HCT116 (cell line): Measurements from ENCODE around the gene BMP7.

Source experiments
- CEBPB ChIP-seq: IDR thresholded peaks from 2 replicates; pipeline ENCODE4 v1.6.1; 2012; ENCODE audit warnings: low read depth
- EZH2 ChIP-seq: fragments of 200-600 bp; sonication (generic); IDR thresholded peaks from 2 replicates; pipeline ENCODE4 v1.6.1; 2017; ENCODE audit warnings: antibody characterized with exemption, mixed run types
- EZH2phosphoT487 ChIP-seq: fragments of 200-600 bp; IDR thresholded peaks from 2 replicates; pipeline ENCODE4 v1.6.1; 2018; ENCODE audit warnings: antibody characterized with exemption, borderline replicate concordance
- POLR2A ChIP-seq: IDR thresholded peaks from 2 replicates; pipeline ENCODE4 v1.7.0; 2011; ENCODE audit warnings: borderline replicate concordance; ENCODE audit not compliant: insufficient read depth, insufficient read length; ENCODE audit errors: extremely low read depth
- POLR2AphosphoS5 ChIP-seq: IDR thresholded peaks from 2 replicates; pipeline ENCODE4 v1.6.1; 2011; ENCODE audit warnings: mild to moderate bottlenecking, low read depth, low read length, moderate library complexity
- RAD21 ChIP-seq: IDR thresholded peaks from 2 replicates; pipeline ENCODE4 v1.6.1; 2012; ENCODE audit warnings: low read depth, mild to moderate bottlenecking
- SIN3A ChIP-seq: IDR thresholded peaks from 2 replicates; pipeline ENCODE4 v1.6.1; 2012; ENCODE audit warnings: low read depth
- TF ChIP-seq, protein P1 (sequence below), 3 experiments: fragments of 200-600 bp in 1 of 3; sonication (generic) in 1 of 3; IDR thresholded peaks in 2 of 3; conservative IDR thresholded peaks in 1 of 3; 2 replicates each; pipeline ENCODE4 v1.5.1; 2012 to 2017; ENCODE audit warnings: low read depth in 2 of 3, low read length in 2 of 3, antibody characterized with exemption in 1 of 3, borderline replicate concordance in 1 of 3, control low read depth in 1 of 3, mild to moderate bottlenecking in 1 of 3, mixed read lengths in 1 of 3, mixed run types in 1 of 3, moderate library complexity in 1 of 3; ENCODE audit not compliant: insufficient read depth in 1 of 3
- TF ChIP-seq, protein P2 (sequence below): IDR thresholded peaks from 2 replicates; pipeline ENCODE4 v1.6.1; 2012
- TF ChIP-seq, protein P3 (sequence below): IDR thresholded peaks from 2 replicates; pipeline ENCODE4 v1.6.1; 2012; ENCODE audit warnings: low read depth

DNA sequence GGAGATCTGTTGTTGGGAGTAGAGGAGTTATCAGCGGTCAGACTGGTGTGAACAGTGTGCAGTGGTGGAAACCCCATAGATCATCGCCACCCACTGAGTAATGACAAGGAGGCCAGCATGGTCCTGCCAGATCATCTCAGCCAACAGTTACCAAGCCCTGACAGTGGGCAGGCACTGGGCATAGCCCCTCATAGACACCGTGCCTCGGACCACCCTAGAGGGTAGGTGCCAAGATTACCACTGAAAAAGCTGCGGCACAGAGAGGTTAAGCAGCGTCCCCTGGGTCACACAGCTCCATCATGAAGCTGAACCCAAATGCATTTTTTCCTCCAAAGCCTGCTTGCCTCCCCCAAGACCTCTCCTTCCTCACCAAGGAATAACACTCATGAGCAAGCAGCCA is 21.5 kb upstream of the BMP7 start:
- TF ChIP-seq, protein P1, sequence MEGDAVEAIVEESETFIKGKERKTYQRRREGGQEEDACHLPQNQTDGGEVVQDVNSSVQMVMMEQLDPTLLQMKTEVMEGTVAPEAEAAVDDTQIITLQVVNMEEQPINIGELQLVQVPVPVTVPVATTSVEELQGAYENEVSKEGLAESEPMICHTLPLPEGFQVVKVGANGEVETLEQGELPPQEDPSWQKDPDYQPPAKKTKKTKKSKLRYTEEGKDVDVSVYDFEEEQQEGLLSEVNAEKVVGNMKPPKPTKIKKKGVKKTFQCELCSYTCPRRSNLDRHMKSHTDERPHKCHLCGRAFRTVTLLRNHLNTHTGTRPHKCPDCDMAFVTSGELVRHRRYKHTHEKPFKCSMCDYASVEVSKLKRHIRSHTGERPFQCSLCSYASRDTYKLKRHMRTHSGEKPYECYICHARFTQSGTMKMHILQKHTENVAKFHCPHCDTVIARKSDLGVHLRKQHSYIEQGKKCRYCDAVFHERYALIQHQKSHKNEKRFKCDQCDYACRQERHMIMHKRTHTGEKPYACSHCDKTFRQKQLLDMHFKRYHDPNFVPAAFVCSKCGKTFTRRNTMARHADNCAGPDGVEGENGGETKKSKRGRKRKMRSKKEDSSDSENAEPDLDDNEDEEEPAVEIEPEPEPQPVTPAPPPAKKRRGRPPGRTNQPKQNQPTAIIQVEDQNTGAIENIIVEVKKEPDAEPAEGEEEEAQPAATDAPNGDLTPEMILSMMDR (IDR thresholded peaks at IDR 0.05 in 2 of 3, conservative IDR thresholded peaks at IDR 0.05 in 1 of 3; ENCODE audit: borderline replicate concordance in 1 of 3, insufficient read depth in 1 of 3, low read depth in 2 of 3, low read length in 2 of 3), result no peak
- no peak for TF ChIP-seq RAD21
- TF ChIP-seq, protein P2, sequence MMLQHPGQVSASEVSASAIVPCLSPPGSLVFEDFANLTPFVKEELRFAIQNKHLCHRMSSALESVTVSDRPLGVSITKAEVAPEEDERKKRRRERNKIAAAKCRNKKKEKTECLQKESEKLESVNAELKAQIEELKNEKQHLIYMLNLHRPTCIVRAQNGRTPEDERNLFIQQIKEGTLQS, result no peak
- TF ChIP-seq POLR2AphosphoS5, result no peak
- TF ChIP-seq EZH2, result no peak
- TF ChIP-seq CEBPB, result no peak
- no peak for TF ChIP-seq POLR2A
- no peak for TF ChIP-seq EZH2phosphoT487
- TF ChIP-seq, protein P3, sequence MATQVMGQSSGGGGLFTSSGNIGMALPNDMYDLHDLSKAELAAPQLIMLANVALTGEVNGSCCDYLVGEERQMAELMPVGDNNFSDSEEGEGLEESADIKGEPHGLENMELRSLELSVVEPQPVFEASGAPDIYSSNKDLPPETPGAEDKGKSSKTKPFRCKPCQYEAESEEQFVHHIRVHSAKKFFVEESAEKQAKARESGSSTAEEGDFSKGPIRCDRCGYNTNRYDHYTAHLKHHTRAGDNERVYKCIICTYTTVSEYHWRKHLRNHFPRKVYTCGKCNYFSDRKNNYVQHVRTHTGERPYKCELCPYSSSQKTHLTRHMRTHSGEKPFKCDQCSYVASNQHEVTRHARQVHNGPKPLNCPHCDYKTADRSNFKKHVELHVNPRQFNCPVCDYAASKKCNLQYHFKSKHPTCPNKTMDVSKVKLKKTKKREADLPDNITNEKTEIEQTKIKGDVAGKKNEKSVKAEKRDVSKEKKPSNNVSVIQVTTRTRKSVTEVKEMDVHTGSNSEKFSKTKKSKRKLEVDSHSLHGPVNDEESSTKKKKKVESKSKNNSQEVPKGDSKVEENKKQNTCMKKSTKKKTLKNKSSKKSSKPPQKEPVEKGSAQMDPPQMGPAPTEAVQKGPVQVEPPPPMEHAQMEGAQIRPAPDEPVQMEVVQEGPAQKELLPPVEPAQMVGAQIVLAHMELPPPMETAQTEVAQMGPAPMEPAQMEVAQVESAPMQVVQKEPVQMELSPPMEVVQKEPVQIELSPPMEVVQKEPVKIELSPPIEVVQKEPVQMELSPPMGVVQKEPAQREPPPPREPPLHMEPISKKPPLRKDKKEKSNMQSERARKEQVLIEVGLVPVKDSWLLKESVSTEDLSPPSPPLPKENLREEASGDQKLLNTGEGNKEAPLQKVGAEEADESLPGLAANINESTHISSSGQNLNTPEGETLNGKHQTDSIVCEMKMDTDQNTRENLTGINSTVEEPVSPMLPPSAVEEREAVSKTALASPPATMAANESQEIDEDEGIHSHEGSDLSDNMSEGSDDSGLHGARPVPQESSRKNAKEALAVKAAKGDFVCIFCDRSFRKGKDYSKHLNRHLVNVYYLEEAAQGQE, result no peak
- TF ChIP-seq SIN3A, result no peak
